H1 (cell line): ENCODE measurements around the gene ROS1. TPM values are rescaled to one million over a fixed set of nuclear protein-coding genes. Genes with fewer than 3 reads are reported as not detected.

Source experiments
- CTCF ChIA-PET: fragments of 300-600 bp; sonication (Branson Sonifier 250); formaldehyde crosslinking; loops from one replicate; lab custom pipeline; 2021; ENCODE audit not compliant: partially characterized antibody; lab: Charles Lee
- POLR2A ChIA-PET: fragments of 300-600 bp; sonication (Branson Sonifier 250); formaldehyde crosslinking; loops from one replicate; lab custom pipeline; 2021; ENCODE audit warnings: inconsistent platforms; ENCODE audit not compliant: partially characterized antibody; lab: Charles Lee
- DNase-seq, 2 experiments: peaks; one replicate each; pipeline versions ENCODE4 v3.0.0 to v3.0.0-alpha.2; 2010 to 2022; ENCODE audit warnings: low spot score in 2 of 2, low read depth in 1 of 2, mixed read lengths in 1 of 2
- FAIRE-seq: peaks from 2 replicates; lab custom pipeline; 2011; peaks lifted over from hg19 to GRCh38; lab: Jason Lieb, UNC
- H2AFZ ChIP-seq: 2 replicates; pipeline ENCODE4 v1.8.1; 2012; ENCODE audit warnings: low read length, inconsistent platforms
- H2AK5ac ChIP-seq: 2 replicates; pipeline ENCODE4 v1.6.1; 2013; ENCODE audit warnings: low read depth, low read length
- H2BK120ac ChIP-seq: replicated peaks from 2 replicates; pipeline ENCODE3; 2013; ENCODE audit warnings: low read depth, low read length, inconsistent platforms
- H2BK12ac ChIP-seq: 2 replicates; pipeline ENCODE4 v1.6.1; 2013; ENCODE audit warnings: low read depth, low read length
- H2BK15ac ChIP-seq: 2 replicates; pipeline ENCODE4 v1.6.1; 2013; ENCODE audit warnings: low read length
- H2BK20ac ChIP-seq: 2 replicates; pipeline ENCODE4 v1.6.1; 2013; ENCODE audit warnings: low read length
- H2BK5ac ChIP-seq: 2 replicates; pipeline ENCODE4 v1.6.1; 2013; ENCODE audit warnings: low read depth, low read length
- H3K14ac ChIP-seq: 2 replicates; pipeline ENCODE4 v1.6.1; 2013; ENCODE audit warnings: inconsistent platforms; ENCODE audit not compliant: insufficient read length
- H3K18ac ChIP-seq: 2 replicates; pipeline ENCODE4 v1.6.1; 2013; ENCODE audit warnings: low read length; ENCODE audit errors: extremely low read depth
- H3K23ac ChIP-seq: 2 replicates; pipeline ENCODE4 v1.6.1; 2013; ENCODE audit warnings: inconsistent platforms; ENCODE audit not compliant: insufficient read length
- H3K23me2 ChIP-seq: 2 replicates; pipeline ENCODE4 v1.6.1; 2013; ENCODE audit warnings: low read depth, low read length
- H3K27ac ChIP-seq: 2 replicates; pipeline ENCODE4 v1.6.1; 2011; ENCODE audit warnings: low read depth, low read length, inconsistent platforms
- H3K27me3 ChIP-seq, 4 experiments: replicated peaks in 1 of 4; 1 replicate in 1 of 4; 2 replicates in 3 of 4; pipeline versions ENCODE4 v1.6.1 to v1.8.1; 2011 to 2013; ENCODE audit warnings: low read length in 3 of 4, mild to moderate bottlenecking in 3 of 4, inconsistent platforms in 2 of 4, mixed read lengths in 2 of 4, moderate library complexity in 1 of 4; ENCODE audit not compliant: control insufficient read depth in 3 of 4, insufficient read depth in 3 of 4; ENCODE audit errors: extremely low read depth in 1 of 4
- H3K36me3 ChIP-seq, 4 experiments: 2 replicates each; pipeline versions ENCODE4 v1.6.1 to v1.8.1; 2011 to 2013; ENCODE audit warnings: mild to moderate bottlenecking in 4 of 4, low read length in 3 of 4, moderate library complexity in 2 of 4, control low read depth in 1 of 4, inconsistent platforms in 1 of 4; ENCODE audit not compliant: insufficient read depth in 4 of 4, control insufficient read depth in 2 of 4
- H3K4ac ChIP-seq: replicated peaks from 2 replicates; pipeline ENCODE3; 2013; ENCODE audit warnings: low read length, low read depth, mixed read lengths, inconsistent platforms; ENCODE audit not compliant: insufficient read length
- H3K4me1 ChIP-seq, 4 experiments: replicated peaks in 1 of 4; 1 replicate in 1 of 4; 2 replicates in 3 of 4; pipeline versions ENCODE4 v1.6.1 to v1.8.1; 2011 to 2013; ENCODE audit warnings: low read length in 3 of 4, inconsistent platforms in 2 of 4, mixed read lengths in 1 of 4; ENCODE audit not compliant: insufficient read depth in 4 of 4, control insufficient read depth in 3 of 4
- H3K4me2 ChIP-seq, 2 experiments: 2 replicates each; pipeline versions ENCODE4 v1.6.1 to v1.8.1; 2011 to 2013; ENCODE audit warnings: low read depth in 2 of 2, low read length in 2 of 2, control low read depth in 1 of 2, inconsistent platforms in 1 of 2, mild to moderate bottlenecking in 1 of 2; ENCODE audit not compliant: insufficient read depth in 1 of 2
- H3K4me3 ChIP-seq, 4 experiments: fragments of 200-600, 300-600 bp in 1 of 4; sonication (generic), shearing (Covaris generic), sonication (Bioruptor Twin) in 1 of 4; 2 replicates each; pipeline versions ENCODE4 v1.5.1 to v1.8.1; 2011 to 2016; ENCODE audit warnings: low read length in 4 of 4, low read depth in 3 of 4, control low read depth in 2 of 4, inconsistent platforms in 2 of 4, mild to moderate bottlenecking in 2 of 4, mixed read lengths in 1 of 4, moderate library complexity in 1 of 4; ENCODE audit not compliant: insufficient read depth in 2 of 4; ENCODE audit errors: extremely low read depth in 1 of 4
- H3K56ac ChIP-seq: replicated peaks from 2 replicates; pipeline ENCODE3; 2013; ENCODE audit warnings: low read depth, mild to moderate bottlenecking, mixed read lengths, low read length, inconsistent platforms; ENCODE audit not compliant: insufficient read length
- H3K79me1 ChIP-seq: 2 replicates; pipeline ENCODE4 v1.6.1; 2013; ENCODE audit warnings: low read depth, low read length, control low read depth
- H3K79me2 ChIP-seq, 2 experiments: 2 replicates each; pipeline versions ENCODE4 v1.6.1 to v1.8.1; 2012 to 2013; ENCODE audit warnings: low read length in 2 of 2, mild to moderate bottlenecking in 2 of 2, inconsistent platforms in 1 of 2; ENCODE audit not compliant: insufficient read depth in 2 of 2, control insufficient read depth in 1 of 2
- H3K9ac ChIP-seq, 4 experiments: replicated peaks in 1 of 4; 1 replicate in 1 of 4; 2 replicates in 3 of 4; pipeline versions ENCODE4 v1.6.1 to v1.8.1; 2011 to 2013; ENCODE audit warnings: low read depth in 3 of 4, low read length in 3 of 4, control low read depth in 2 of 4, mild to moderate bottlenecking in 2 of 4, moderate library complexity in 2 of 4, inconsistent platforms in 1 of 4; ENCODE audit errors: extremely low read depth in 1 of 4
- H3K9me3 ChIP-seq, 2 experiments: 2 replicates each; pipeline versions ENCODE4 v1.6.1 to v1.8.1; 2012 to 2013; ENCODE audit warnings: mild to moderate bottlenecking in 2 of 2, moderate library complexity in 2 of 2, control low read depth in 1 of 2, inconsistent platforms in 1 of 2, low read depth in 1 of 2, low read length in 1 of 2, mixed read lengths in 1 of 2; ENCODE audit not compliant: insufficient read depth in 2 of 2
- H4K20me1 ChIP-seq, 2 experiments: replicated peaks in 1 of 2; 2 replicates each; pipeline versions ENCODE3 to v1.8.1; 2011 to 2013; ENCODE audit warnings: inconsistent platforms in 2 of 2, low read length in 2 of 2, mild to moderate bottlenecking in 1 of 2; ENCODE audit not compliant: insufficient read depth in 2 of 2, control insufficient read depth in 1 of 2
- H4K5ac ChIP-seq: 2 replicates; pipeline ENCODE4 v1.6.1; 2013; ENCODE audit warnings: low read length, low read depth, mixed read lengths, inconsistent platforms; ENCODE audit not compliant: insufficient read length
- H4K8ac ChIP-seq: 2 replicates; pipeline ENCODE4 v1.8.0; 2013; ENCODE audit warnings: mild to moderate bottlenecking, moderate library complexity, low read length, inconsistent platforms; ENCODE audit not compliant: insufficient read depth; ENCODE audit errors: extremely low read depth
- H4K91ac ChIP-seq: replicated peaks from 2 replicates; pipeline ENCODE3; 2013; ENCODE audit warnings: low read length, mixed read lengths, inconsistent platforms; ENCODE audit not compliant: insufficient read length
- ASH2L ChIP-seq: fragments of 200-600, 300-600 bp; sonication (generic); IDR thresholded peaks from one replicate; pipeline ENCODE4 v1.7.1; 2017; ENCODE audit warnings: low read length
- ATF3 ChIP-seq: IDR thresholded peaks from 2 replicates; pipeline ENCODE4 v1.6.1; 2011; ENCODE audit warnings: low read depth, mild to moderate bottlenecking, low read length; ENCODE audit not compliant: insufficient read depth
- CHD1 ChIP-seq: IDR thresholded peaks from 2 replicates; pipeline ENCODE4 v1.6.1; 2012; ENCODE audit warnings: low read depth, low read length, improper control_type of control experiment
- JUND ChIP-seq: IDR thresholded peaks from 2 replicates; pipeline ENCODE4 v1.6.1; 2011; ENCODE audit warnings: mild to moderate bottlenecking, improper control_type of control experiment, low read length
- KDM4A ChIP-seq: IDR thresholded peaks from one replicate; pipeline ENCODE4 v1.7.1; 2012; ENCODE audit warnings: low read depth, mild to moderate bottlenecking, moderate library complexity, low read length, inconsistent platforms; ENCODE audit not compliant: severe bottlenecking
- KDM5A ChIP-seq: fragments of 200-600 bp; IDR thresholded peaks from 2 replicates; pipeline ENCODE4 v1.7.1; 2012; ENCODE audit warnings: mild to moderate bottlenecking, low read length, inconsistent platforms, mixed read lengths
- TAF7 ChIP-seq: optimal IDR thresholded peaks from 2 replicates; pipeline ENCODE3; 2011; ENCODE audit warnings: low read depth, mild to moderate bottlenecking, inconsistent platforms, low read length, moderate library complexity, borderline replicate concordance
- WGBS, 2 experiments: shearing (Covaris generic) in 1 of 2; methylation state at CpG; one replicate each; pipeline versions ENCODE4 v1.1.6 to v1.1.7; 2013 to 2015; ENCODE audit warnings: low lambda C conversion rate in 2 of 2, mixed read lengths in 2 of 2, inconsistent platforms in 1 of 2, low coverage in 1 of 2, missing lambda C conversion rate in 1 of 2; ENCODE audit not compliant: insufficient replicate concordance in 2 of 2, insufficient coverage in 1 of 2, insufficient read length in 1 of 2; ENCODE audit errors: extremely low coverage in 1 of 2, missing lambda C conversion rate in 1 of 2; 5-methylcytosine and 5-hydroxymethylcytosine counted together
- polyA plus RNA-seq, 7 experiments: library from polyadenylated mRNA; depleted of rRNA in 3 of 7; stranded (reverse) in 5 of 7; unstranded in 2 of 7; fragments of >200 nt in 5 of 7; fragments of 200-250 nt in 2 of 7; gene quantifications; 1 replicate in 5 of 7; 2 replicates in 1 of 7; 4 replicates in 1 of 7; pipeline versions ENCODE4 v1.2.1 to v1.2.3, GENCODE V29; 2011 to 2013; ENCODE audit warnings: missing spikeins in 2 of 7, mixed read lengths in 2 of 7
- total RNA-seq: library from RNA; stranded (reverse); fragmentation: NEBNext Ultra II Directional; extraction: Animal tissue kit (Norgen Biotek cat#: 25700); gene quantifications from 2 replicates; pipeline ENCODE4 v1.2.1, GENCODE V29; 2021

ROS1 gene
- total and polyA plus RNA-seq, 2 of the 8 experiments (the other 6 are each of a cell fraction or from before 2014, with no cell fraction given) = not detected

GRCh38 chr6:117384659-117385058 is 41.1 kb downstream of the ROS1 start:
- no peaks in the 10 kb centered on the region for H3K27me3 ChIP-seq
- no peak overlapping the region for H2AFZ ChIP-seq
- no peak overlapping the region for H3K4me2 ChIP-seq
- H3K9ac ChIP-seq = no peak overlapping the region
- ChIA-PET CTCF (interaction anchor here (0.6 kb wide), 1 partner anchor 19 kb away, joined by 3 read pairs; no protein-coding TSS in a partner anchor), POLR2A (no interaction called here)
- H4K20me1 ChIP-seq = no peaks in the 10 kb centered on the region
- DNase-seq (no peak), FAIRE-seq (no peak)
- no peak overlapping the region for H3K4ac ChIP-seq
- H2BK15ac ChIP-seq = no peak overlapping the region
- no peaks in the 10 kb centered on the region for H3K4me1 ChIP-seq
- H2BK12ac ChIP-seq = no peak overlapping the region
- H2BK120ac ChIP-seq = no peak overlapping the region
- H3K79me1 ChIP-seq = no peaks in the 10 kb centered on the region
- no peak overlapping the region for H3K14ac ChIP-seq
- no peak overlapping the region for H2BK5ac ChIP-seq
- no peaks in the 10 kb centered on the region for H3K23me2 ChIP-seq
- H3K9me3 ChIP-seq = no peaks in the 10 kb centered on the region
- no peak overlapping the region for H4K8ac ChIP-seq
- H3K27ac ChIP-seq = no peak overlapping the region
- H3K56ac ChIP-seq = no peak overlapping the region
- no peak overlapping the region for H3K4me3 ChIP-seq
- H2AK5ac ChIP-seq = no peak overlapping the region
- H3K23ac ChIP-seq = no peak overlapping the region
- 97% methylated on average over 2 of the region's 2 CpGs; no CpG with 5 or more reads in 1 of the 2 experiments for WGBS, 2 experiments
- H2BK20ac ChIP-seq = no peak overlapping the region
- no peak overlapping the region for H4K91ac ChIP-seq
- no peaks in the 10 kb centered on the region for H3K36me3 ChIP-seq
- H3K18ac ChIP-seq = no peak overlapping the region
- H3K79me2 ChIP-seq = no peaks in the 10 kb centered on the region
- TF ChIP-seq TAF7 = no peak
- no peak for TF ChIP-seq KDM5A
- TF ChIP-seq KDM4A = no peak
- TF ChIP-seq JUND = no peak
- no peak for TF ChIP-seq CHD1
- no peak for TF ChIP-seq ASH2L
- TF ChIP-seq ATF3 = no peak
- H4K5ac ChIP-seq = no peak overlapping the region
